Upper lobe of left lung (tissue), 4 donors: ENCODE results near the gene EFNA5.

Source experiments
- EP300 ChIP-seq, 4 donors: sonication (generic); formaldehyde crosslinking; IDR thresholded peaks; one replicate each; pipeline ENCODE4 v1.5.1; 2017; ENCODE audit warnings: antibody characterized with exemption in 4 of 4, control low read depth in 2 of 4
- POLR2A ChIP-seq, 4 donors: fragments of 450-650 bp; IDR thresholded peaks; one replicate each; pipeline ENCODE4 v1.5.1; 2016 to 2017; ENCODE audit warnings: antibody characterized with exemption in 4 of 4, mild to moderate bottlenecking in 2 of 4
- POLR2AphosphoS5 ChIP-seq, 2 donors: sonication (generic); formaldehyde crosslinking; IDR thresholded peaks; one replicate each; pipeline ENCODE4 v1.5.1; 2017; ENCODE audit warnings: antibody characterized with exemption in 2 of 2
- TF ChIP-seq, protein P1 (sequence below), 6 experiments: fragments of 450-650 bp in 4 of 6; fragments of 200-600 bp in 2 of 6; sonication (generic) in 2 of 6; IDR thresholded peaks; one replicate each; pipeline ENCODE4 v1.5.1; 2016 to 2019; ENCODE audit warnings: antibody characterized with exemption in 6 of 6

- TF ChIP-seq POLR2AphosphoS5 (IDR thresholded peaks at IDR 0.05): no peak
- TF ChIP-seq POLR2A (IDR thresholded peaks at IDR 0.05): no peak
- TF ChIP-seq, protein P1, sequence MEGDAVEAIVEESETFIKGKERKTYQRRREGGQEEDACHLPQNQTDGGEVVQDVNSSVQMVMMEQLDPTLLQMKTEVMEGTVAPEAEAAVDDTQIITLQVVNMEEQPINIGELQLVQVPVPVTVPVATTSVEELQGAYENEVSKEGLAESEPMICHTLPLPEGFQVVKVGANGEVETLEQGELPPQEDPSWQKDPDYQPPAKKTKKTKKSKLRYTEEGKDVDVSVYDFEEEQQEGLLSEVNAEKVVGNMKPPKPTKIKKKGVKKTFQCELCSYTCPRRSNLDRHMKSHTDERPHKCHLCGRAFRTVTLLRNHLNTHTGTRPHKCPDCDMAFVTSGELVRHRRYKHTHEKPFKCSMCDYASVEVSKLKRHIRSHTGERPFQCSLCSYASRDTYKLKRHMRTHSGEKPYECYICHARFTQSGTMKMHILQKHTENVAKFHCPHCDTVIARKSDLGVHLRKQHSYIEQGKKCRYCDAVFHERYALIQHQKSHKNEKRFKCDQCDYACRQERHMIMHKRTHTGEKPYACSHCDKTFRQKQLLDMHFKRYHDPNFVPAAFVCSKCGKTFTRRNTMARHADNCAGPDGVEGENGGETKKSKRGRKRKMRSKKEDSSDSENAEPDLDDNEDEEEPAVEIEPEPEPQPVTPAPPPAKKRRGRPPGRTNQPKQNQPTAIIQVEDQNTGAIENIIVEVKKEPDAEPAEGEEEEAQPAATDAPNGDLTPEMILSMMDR (IDR thresholded peaks at IDR 0.05): no peak
- TF ChIP-seq EP300 (IDR thresholded peaks at IDR 0.05): peak in 1 of 4 donors; percentile 17
These were observed 339.4 kb downstream of the EFNA5 start for GRCh38 chr5:107331312-107331711.
